Gastroesophageal sphincter (tissue), 4 donors: Measurements from ENCODE around the gene TBC1D3. TPM values are rescaled to one million over a fixed set of nuclear protein-coding genes. Genes with fewer than 3 reads are reported as not detected.
"Not testable (repeated sequence)": the region's sequence is repeated elsewhere in the genome, so short reads cannot be mapped to it uniquely, and the experiment has no call there.

Experiments
- ATAC-seq: fragments of 150-250 bp; one replicate; pipeline ENCODE4 v1.9.1; 2016; ENCODE audit warnings: mild to moderate bottlenecking, moderate library complexity
- H3K27ac ChIP-seq, 4 donors: fragments of 200-600 bp; sonication (generic) in 3 of 4; 1 replicate in 3 of 4; 2 replicates in 1 of 4; pipeline ENCODE4 v1.5.1; 2016 to 2019
- H3K27me3 ChIP-seq: fragments of 200-600 bp; sonication (generic); one replicate; pipeline ENCODE4 v1.5.1; 2019
- H3K36me3 ChIP-seq, 2 donors: fragments of 200-600 bp; sonication (generic); one replicate each; pipeline ENCODE4 v1.5.1; 2019; ENCODE audit warnings: control low read depth in 1 of 2
- H3K4me1 ChIP-seq, 3 donors: fragments of 200-600 bp; sonication (generic); 1 replicate in 2 of 3; 2 replicates in 1 of 3; pipeline ENCODE4 v1.5.1; 2016 to 2019; ENCODE audit warnings: control low read depth in 2 of 3
- H3K4me3 ChIP-seq, 2 donors: fragments of 200-600 bp; sonication (generic); one replicate each; pipeline ENCODE4 v1.5.1; 2019; ENCODE audit warnings: mild to moderate bottlenecking in 1 of 2, moderate library complexity in 1 of 2
- H3K9me3 ChIP-seq, 3 donors: fragments of 200-600 bp; sonication (generic); one replicate each; pipeline ENCODE4 v1.5.1; 2017 to 2019; ENCODE audit warnings: control low read depth in 2 of 3
- WGBS, 2 donors: methylation state at CpG; one replicate each; pipeline ENCODE4 v1.1.5; 2018; ENCODE audit warnings: low coverage in 1 of 2; 5-methylcytosine and 5-hydroxymethylcytosine counted together
- small RNA-seq, 4 donors: library from RNA; depleted of rRNA; stranded (forward); fragments of <200 nt; gene quantifications; one replicate each; pipeline ENCODE3, GENCODE V24; 2016
- total RNA-seq, 4 donors: library from RNA; depleted of rRNA; stranded (reverse); fragments of >200 nt; gene quantifications; one replicate each; pipeline ENCODE4 v1.1.0, GENCODE V29; 2016

Gene TBC1D3
- total RNA-seq: not detected

- H3K9me3 ChIP-seq, H3K4me1 ChIP-seq, H3K36me3 ChIP-seq, ATAC-seq, H3K4me3 ChIP-seq, H3K27me3 ChIP-seq, H3K27ac ChIP-seq: not testable (repeated sequence)
- WGBS, 2 donors: no CpG with 5 or more reads among the region's 10 CpGs
Measured at GRCh38 chr17:38192455-38192854, at the start of gene TBC1D3. Gene TBC1D3, minus strand, starts transcription at chr17:38192555. Its CDS starts 1,526 bp downstream, at chr17:38191029.

DNA sequence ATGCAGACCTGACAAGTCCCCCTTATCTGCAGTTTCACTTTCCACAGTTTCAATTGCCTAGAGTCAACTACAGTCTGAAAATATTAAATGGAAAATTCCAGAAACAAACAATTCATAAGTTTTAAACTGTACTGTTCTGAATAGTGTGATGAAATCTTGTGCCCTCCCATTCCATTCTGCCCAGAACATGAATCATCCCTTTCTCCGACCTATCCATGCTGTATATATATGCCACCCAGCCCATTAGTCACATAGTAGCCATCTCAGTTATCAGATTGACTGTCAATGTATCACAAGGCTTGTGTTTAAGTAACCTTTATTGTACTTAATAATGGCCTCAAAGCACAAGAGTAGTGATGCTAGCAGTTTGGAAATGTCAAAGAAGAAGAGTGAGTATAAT is 40.4 kb upstream of the TBC1D3 start:
- H3K4me3 ChIP-seq, H3K27ac ChIP-seq, H3K4me1 ChIP-seq, H3K9me3 ChIP-seq, H3K27me3 ChIP-seq, H3K36me3 ChIP-seq: not testable (repeated sequence)
- ATAC-seq: peak; percentile 46
- no CpG with 5 or more reads among the region's 1 CpG for WGBS, 2 donors

DNA sequence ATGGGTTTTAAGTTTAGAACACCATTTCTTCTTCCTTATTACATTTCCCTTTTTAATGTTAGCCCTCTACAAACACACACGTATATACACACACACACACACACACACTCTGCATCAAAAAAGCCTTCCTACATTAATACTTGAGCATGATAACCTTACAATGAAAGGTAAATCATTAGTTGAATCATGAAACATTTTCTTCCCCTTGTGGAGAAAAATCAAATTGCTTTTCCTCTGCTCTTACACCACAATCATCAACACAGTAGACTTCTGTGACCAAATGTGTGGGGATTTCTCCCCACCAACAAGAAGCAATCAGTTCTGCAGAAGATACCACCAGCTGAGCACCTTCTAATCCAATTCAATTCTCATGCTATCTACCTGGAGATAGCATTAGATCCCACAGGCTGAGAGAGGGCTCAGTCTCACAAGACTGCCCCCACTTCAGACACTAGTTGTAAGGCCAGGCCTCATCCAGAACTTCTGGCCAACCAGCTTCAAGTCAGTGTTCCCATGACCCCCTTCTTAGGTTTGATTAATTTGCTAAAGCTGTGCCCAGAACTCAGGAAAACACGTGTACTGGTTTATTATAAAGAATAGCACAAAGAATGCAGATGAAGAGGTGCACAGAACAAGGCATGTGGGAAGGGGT is 33.6 kb upstream of the TBC1D3 start:
- WGBS, 2 donors: no CpG with 5 or more reads among the region's 2 CpGs
- H3K27me3 ChIP-seq, H3K4me1 ChIP-seq, H3K27ac ChIP-seq, H3K4me3 ChIP-seq, ATAC-seq, H3K9me3 ChIP-seq, H3K36me3 ChIP-seq: not testable (repeated sequence)

GRCh38 chr17:38220867-38221266 is 28.5 kb upstream of the TBC1D3 start:
- H3K4me1 ChIP-seq, H3K36me3 ChIP-seq, ATAC-seq, H3K27ac ChIP-seq, H3K9me3 ChIP-seq, H3K4me3 ChIP-seq, H3K27me3 ChIP-seq: not testable (repeated sequence)
- WGBS, 2 donors: no CpG with 5 or more reads among the region's 1 CpG

GRCh38 chr17:38200271-38200670 is 7.9 kb upstream of the TBC1D3 start:
- H3K36me3 ChIP-seq: not testable (repeated sequence)

GRCh38 chr17:38134860-38135259 is 57.5 kb downstream of the TBC1D3 start:
- not testable (repeated sequence) for H3K27ac ChIP-seq, H3K9me3 ChIP-seq, H3K27me3 ChIP-seq, H3K36me3 ChIP-seq, H3K4me3 ChIP-seq, ATAC-seq, H3K4me1 ChIP-seq
- WGBS, 2 donors: 70% methylated on average over 2 of the region's 16 CpGs; no CpG with 5 or more reads in 1 of the 2 donors

More at GRCh38 chr17:38200271-38200670, 7.9 kb upstream of the TBC1D3 start:
- not testable (repeated sequence) for ATAC-seq, H3K9me3 ChIP-seq, H3K4me1 ChIP-seq, H3K27ac ChIP-seq, H3K4me3 ChIP-seq, H3K27me3 ChIP-seq
- WGBS, 2 donors: no CpG with 5 or more reads among the region's 2 CpGs

Small RNA genes lying within 50 kb of the gene (small RNA-seq; reads per million reads assigned to genes)
- gene RF00019 (0 reads per million in 4 donors), gene RNA5SP526 (0 reads per million in 4 donors)

Other genes with a start within 250 kb of the TBC1D3 start
- gene TBC1D3L, start 203.5 kb downstream of the TBC1D3 start, total RNA-seq: 10 to 100 TPM in 1 of 4 donors, 1 to 10 TPM in 3; 2.3 to 15.3 (median 9.2) TPM
- under 1 TPM in 1 of 4 donors, not detected in 3; 0.27 TPM for gene TBC1D3D, start 188.6 kb downstream of the TBC1D3 start, total RNA-seq
- gene TBC1D3C, start 123.9 kb downstream of the TBC1D3 start, total RNA-seq: not detected
- not detected for gene TBC1D3E, start 64.6 kb downstream of the TBC1D3 start, total RNA-seq
- gene MRPL45, start 104.6 kb upstream of the TBC1D3 start, total RNA-seq: 10 to 100 TPM; 23.1 to 32.4 (median 28.7) TPM
- gene GPR179, start 151.4 kb upstream of the TBC1D3 start, total RNA-seq: under 1 TPM in 2 of 4 donors, not detected in 2; 0.08 to 0.13 TPM
- 10 to 100 TPM; 13.2 to 19.1 (median 15.7) TPM for gene SOCS7, start 159.3 kb upstream of the TBC1D3 start, total RNA-seq
- gene ARHGAP23, start 235.9 kb upstream of the TBC1D3 start, total RNA-seq: 100 to 1,000 TPM in 1 of 4 donors, 10 to 100 TPM in 3; 45.3 to 132 (median 82.8) TPM